A549 treated with AZD9567 at 1 μM for 4 hours (cell line): ENCODE results near the gene STKLD1. TPM values are rescaled to one million over a fixed set of nuclear protein-coding genes. Genes with fewer than 3 reads are reported as not detected.

Source experiments
- total RNA-seq: library from RNA; stranded (reverse); fragments of 200-300 nt; extraction: Qiagen RNA extraction; gene quantifications from 5 replicates; pipeline ENCODE4 v1.2.3, GENCODE V29; 2022; ENCODE audit not compliant: insufficient read depth

STKLD1 gene
- 0.54 to 1.1 TPM (median 0.81 TPM) in 4 of 5 replicates, not detected in the other for total RNA-seq

DNA sequence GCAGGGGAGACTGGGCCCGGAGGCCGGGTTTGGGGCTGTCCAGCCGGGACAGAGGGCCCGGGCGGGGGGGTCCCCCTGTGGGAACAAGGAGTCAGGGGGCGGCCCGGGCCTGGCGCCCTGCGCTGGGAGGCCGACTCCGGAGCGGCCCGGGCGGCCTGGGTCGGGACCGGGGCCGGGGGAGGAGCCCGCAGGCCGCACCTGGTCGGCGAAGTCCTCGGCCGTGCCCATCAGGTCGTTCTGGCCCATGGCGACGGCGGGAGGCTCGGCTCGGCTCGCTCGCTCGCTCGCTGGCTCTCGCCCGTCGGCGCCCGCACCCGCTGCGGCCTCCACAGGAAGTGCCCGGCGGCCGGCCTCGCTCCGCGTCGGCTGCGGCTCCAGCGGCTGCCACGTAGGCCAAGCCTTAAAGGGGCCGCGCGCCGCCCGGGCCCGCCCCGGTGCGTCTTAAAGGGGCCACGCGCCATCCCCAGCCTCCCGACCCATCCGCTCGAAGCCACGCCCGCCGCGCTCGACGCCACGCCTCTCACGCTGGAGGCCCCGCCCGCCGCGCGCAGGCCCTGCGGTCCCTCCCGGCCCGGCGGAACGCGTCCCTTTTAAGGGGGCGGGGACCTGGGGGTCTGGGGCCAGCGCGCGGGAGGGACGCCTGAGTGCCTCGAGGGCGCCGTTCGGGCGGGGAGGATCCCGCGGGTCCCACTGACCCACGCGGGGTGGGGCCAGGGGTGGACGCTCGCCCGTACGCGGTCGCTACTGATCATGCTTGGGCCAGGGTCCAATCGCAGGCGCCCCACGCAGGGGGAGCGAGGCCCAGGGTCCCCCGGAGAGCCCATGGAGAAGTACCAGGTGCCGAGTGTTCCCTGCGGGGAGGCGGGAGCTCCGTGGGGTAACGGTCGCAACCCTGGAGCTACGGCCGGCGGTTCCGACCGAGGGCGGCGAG lies at the start of gene STKLD1, which contains the start of gene SURF4:
Gene STKLD1, plus strand, starts transcription at position 643 of the 931 bp plus-strand sequence. Its CDS starts 108 bp downstream, at position 751.
Gene SURF4, minus strand, starts transcription at position 337 of the 931 bp plus-strand sequence. Its CDS starts 91 bp downstream, at position 246.

DNA sequence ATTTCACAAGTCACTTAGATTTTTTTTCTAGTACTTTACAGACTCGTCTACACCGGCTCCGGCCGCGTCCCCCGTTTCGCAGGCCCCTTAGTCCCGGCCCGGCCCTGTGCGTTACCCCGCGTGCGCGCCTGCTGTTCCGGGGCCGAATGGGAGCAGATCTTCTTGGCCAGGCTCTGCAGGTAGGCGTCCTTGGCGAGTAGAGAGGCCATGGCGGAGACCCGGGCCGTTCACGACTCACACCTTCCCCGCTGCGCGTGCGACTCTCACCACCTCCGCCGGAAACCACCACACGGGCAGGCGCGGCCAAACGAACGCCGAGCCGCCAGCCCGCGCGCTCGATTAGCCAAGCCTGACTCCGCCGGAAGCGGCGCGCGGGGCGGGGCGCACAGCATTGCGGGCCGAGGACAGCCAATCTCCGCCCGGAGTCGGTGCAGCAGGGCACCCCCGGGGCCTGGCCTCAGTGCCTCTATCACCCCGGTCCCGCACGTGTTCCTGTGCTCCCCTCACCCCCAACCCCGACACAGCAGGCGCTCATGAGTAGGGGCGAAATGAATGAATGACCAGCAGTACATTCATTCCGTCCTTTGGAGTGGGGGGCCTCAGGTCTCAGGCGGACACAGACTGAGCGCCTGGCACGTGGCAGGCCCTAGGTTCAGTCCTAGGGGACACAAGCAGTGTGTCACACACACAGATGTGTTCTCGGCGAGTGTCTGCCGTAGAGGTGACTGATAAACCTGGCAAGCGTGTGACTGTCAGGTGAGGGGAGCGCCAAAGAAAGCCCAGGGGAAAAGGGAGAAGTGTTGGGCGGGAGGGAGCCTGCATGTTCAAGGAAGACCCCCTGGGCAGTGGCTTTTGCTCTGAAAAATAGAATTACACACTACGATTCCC lies 40.0 kb upstream of the STKLD1 start, which contains the start of gene SURF6:
Gene SURF6, minus strand, starts transcription at position 265 of the 888 bp plus-strand sequence. Its CDS starts 56 bp downstream, at position 209.

DNA sequence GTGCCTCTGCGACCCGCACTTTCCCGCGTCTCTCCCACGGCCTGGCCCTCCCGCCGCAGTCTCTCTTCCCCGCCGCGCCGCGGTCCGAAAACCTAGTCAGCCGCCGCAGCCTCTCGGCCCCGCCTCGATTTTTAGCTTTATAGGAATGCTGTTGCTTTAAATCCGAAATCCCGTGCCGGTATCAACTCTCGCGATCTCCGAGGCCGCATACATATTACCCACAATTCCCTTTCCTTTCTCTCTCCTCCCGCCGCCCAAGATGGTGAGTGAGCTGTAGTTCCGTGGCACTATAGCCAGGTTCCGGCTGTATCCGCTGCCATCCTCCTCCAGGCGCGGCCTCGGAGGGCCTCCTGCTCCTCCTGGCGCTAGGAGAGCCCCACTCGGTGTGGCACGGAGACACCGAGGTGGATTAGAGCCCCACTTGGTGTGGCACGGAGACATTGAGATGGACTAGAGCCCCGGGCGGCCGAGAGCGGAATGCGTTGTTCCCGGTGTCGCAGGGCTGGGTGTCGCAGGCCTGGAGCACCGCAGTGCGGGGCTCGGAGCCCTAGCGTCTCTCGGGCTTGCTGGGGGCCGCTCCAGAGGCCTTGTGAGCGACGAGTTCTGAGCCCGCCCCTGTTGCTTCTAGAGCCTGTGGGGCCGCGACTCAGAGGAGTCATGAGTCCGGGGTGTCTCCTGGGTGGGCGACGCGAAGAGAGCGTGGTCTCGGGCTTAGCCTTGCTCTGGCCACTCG lies 28.0 kb upstream of the STKLD1 start, which contains the start of the genes MED22 and RPL7A:
Gene MED22, minus strand, starts transcription at position 147 of the 733 bp plus-strand sequence. CDS start 1,469 bp downstream, outside the sequence.
Gene RPL7A, plus strand, starts transcription at position 234 of the 733 bp plus-strand sequence. Its CDS starts 26 bp downstream, at position 260.

DNA sequence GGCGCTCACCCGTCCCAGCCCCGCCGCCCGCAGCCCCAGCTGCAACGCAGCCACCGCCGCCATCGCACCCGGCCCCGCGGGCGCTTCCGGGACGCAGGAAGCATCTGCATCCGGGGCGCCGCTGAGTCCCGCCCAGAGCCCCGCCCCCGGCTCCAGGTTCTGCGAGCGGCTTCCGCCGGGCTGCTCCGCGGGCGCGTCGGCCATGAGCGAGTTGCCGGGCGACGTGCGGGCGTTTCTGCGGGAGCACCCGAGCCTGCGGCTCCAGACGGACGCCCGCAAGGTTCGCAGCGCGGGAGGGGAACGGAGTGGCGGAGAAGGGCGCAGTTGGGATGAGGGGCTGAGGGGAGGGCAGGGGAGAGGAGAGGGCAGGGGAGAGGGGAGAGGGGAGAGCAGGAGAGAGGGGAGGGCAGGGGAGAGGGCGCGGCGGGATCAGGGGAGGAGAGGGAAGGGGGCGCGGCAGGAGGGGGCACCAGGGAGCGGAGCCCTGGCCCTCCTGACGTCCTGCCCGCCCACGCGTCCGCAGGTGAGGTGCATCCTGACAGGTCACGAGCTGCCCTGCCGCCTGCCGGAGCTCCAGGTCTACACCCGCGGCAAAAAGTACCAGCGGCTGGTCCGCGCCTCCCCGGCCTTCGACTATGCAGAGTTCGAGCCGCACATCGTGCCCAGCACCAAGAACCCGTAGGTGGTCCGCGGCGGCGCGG lies 19.6 kb upstream of the STKLD1 start, which contains the start of the genes SURF1 and SURF2:
Gene SURF1, minus strand, starts transcription at position 97 of the 701 bp plus-strand sequence. Its CDS starts 34 bp downstream, at position 63.
Gene SURF2, plus strand, starts transcription at position 160 of the 701 bp plus-strand sequence. Its CDS starts 43 bp downstream, at position 203.

DNA sequence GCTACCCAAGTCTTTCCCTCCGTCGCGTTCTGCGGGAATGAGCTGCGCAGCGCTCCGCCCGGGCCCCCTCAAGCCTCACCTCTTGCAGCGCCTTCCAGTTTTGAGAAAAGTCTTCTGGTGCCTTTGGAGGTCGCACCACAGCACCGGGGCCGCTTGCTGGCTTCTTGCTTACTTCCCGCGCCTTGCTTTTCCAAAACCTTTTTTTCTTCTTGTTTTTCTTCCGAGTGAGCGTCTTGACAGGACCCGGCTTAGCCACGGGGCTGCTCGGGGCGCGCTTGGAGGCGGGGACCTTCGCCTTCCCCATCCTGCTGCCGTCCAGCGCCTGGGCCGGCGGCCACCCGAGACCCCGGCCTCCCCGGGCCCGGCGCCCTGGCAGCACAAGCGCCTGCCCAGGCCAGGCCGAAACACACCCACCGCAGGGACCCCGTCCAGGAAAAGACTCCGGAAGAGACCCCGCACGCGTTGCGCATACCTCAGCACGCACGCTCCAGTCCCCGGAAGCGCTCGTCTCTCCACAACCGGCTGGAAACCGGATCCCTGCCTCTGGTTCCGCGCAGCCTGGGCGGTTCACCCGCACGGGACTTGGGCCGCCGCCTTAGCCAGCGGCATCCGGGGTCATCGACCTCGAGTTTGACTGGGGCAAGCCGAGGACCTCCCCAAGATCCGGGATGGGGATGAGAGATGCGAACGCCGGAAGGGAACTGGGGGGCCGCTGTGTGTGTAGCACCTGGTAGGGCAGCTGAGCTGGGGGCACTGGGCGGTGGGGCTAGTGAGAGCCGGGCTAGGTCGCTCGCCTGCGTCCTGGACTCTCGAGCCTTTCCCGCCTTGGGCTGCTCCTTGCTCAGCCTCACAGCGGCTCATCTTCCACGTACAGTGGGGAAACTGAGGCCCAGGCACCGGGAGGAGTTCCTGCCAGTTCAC lies 41.6 kb downstream of the STKLD1 start, which contains the start of gene REXO4:
Gene REXO4, minus strand, starts transcription at position 470 of the 921 bp plus-strand sequence. Its CDS starts 166 bp downstream, at position 304.

DNA sequence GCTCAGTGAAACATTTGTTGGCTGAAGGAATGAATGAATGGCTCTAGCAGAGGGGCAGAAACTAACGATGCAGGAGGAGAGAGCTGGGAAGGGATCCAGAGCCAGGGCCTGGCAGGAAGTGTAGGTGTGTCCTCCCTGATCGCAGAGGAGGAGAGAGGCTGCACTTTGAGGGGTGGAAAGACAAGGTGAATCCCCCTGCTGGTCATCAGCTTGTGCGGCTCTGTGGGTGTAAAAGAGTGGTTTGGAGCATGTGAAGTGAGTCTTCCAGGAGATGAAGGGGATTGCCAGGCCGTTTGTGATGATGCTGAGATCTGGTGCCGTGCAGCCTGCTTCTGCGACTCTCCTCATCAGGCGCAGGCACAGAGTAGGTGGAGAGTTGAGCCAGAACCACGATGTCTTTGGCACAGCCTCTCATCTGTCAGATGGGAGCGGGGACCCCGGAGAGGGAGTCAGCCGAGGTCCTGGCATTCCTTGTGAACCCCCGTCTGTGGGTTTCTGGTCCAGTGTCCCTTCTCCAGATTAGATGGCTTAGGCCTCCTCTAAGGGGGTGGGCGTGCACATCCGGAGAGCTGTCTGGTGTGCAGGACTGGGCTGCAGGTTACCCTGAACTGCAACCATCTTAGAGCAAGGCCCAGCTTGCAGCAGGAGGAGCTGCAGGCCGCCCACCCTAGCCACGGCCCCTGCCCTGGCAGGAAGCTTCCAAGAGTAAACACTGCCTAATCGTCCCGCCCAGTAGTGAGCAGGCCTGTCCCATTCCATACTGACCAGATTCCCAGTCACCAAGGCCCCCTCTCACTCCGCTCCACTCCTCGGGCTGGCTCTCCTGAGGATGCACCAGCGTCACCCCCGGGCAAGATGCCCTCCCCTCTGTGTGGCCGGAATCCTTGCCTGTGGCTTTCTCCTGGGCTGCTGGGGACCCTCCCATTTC lies 45.7 kb downstream of the STKLD1 start, which contains the start of gene ADAMTS13:
Gene ADAMTS13, plus strand, starts transcription at position 753 of the 928 bp plus-strand sequence. Its CDS starts 77 bp downstream, at position 830.

Other genes with a start within 250 kb of the STKLD1 start
- gene GBGT1, start 212.5 kb upstream of the STKLD1 start, total RNA-seq: 1.7 to 2.0 TPM (median 1.7 TPM) in 4 of 5 replicates, not detected in the other
- not detected in 5 replicates for gene OBP2B, start 167.1 kb upstream of the STKLD1 start, total RNA-seq
- not detected in 5 replicates for gene ABO, start 101.2 kb upstream of the STKLD1 start, total RNA-seq
- 18.0 to 32.3 TPM (median 26.1 TPM) in 5 replicates for gene SURF6, start 40.2 kb upstream of the STKLD1 start, total RNA-seq
- 22.0 to 29.7 TPM (median 28.3 TPM) in 5 replicates for gene MED22, start 28.2 kb upstream of the STKLD1 start, total RNA-seq
- 3,359 to 3,571 TPM (median 3,504 TPM) in 5 replicates for gene RPL7A, start 28.1 kb upstream of the STKLD1 start, total RNA-seq
- gene SURF1, start 19.9 kb upstream of the STKLD1 start, total RNA-seq: 43.9 to 54.8 TPM (median 47.5 TPM) in 5 replicates
- 38.4 to 57.3 TPM (median 52.3 TPM) in 5 replicates for gene SURF2, start 19.8 kb upstream of the STKLD1 start, total RNA-seq
- gene SURF4, start 306 bp upstream of the STKLD1 start, total RNA-seq: 191 to 201 TPM (median 199 TPM) in 5 replicates
- 32.2 to 36.8 TPM (median 33.9 TPM) in 5 replicates for gene REXO4, start 41.6 kb downstream of the STKLD1 start, total RNA-seq
- 0.46 to 3.2 TPM (median 0.55 TPM) in 5 replicates for gene ADAMTS13, start 46.0 kb downstream of the STKLD1 start, total RNA-seq
- gene CACFD1, start 83.6 kb downstream of the STKLD1 start, total RNA-seq: 4.1 to 5.8 TPM (median 4.6 TPM) in 5 replicates
- 18.5 to 22.2 TPM (median 21.0 TPM) in 5 replicates for gene SLC2A6, start 102.7 kb downstream of the STKLD1 start, total RNA-seq
- gene MYMK, start 148.6 kb downstream of the STKLD1 start, total RNA-seq: not detected in 5 replicates
- gene ADAMTSL2, start 158.3 kb downstream of the STKLD1 start, total RNA-seq: 0.05 TPM in 1 of 5 replicates, not detected in the others
- not detected in 5 replicates for gene FAM163B, start 233.0 kb downstream of the STKLD1 start, total RNA-seq